T-helper 9 cell (primary cell): ENCODE measurements around the gene COPG2.
"Not testable (repeated sequence)": the region's sequence is repeated elsewhere in the genome, so short reads cannot be mapped to it uniquely, and the experiment has no call there.

Experiments
- DNase-seq: peaks from one replicate; pipeline ENCODE4 v3.0.0-alpha.2; 2020
- total RNA-seq, 2 donors: gene quantifications; one replicate each; lab custom pipeline; 2026; lab: John Stamatoyannopoulos, UW

COPG2 gene, protein sequence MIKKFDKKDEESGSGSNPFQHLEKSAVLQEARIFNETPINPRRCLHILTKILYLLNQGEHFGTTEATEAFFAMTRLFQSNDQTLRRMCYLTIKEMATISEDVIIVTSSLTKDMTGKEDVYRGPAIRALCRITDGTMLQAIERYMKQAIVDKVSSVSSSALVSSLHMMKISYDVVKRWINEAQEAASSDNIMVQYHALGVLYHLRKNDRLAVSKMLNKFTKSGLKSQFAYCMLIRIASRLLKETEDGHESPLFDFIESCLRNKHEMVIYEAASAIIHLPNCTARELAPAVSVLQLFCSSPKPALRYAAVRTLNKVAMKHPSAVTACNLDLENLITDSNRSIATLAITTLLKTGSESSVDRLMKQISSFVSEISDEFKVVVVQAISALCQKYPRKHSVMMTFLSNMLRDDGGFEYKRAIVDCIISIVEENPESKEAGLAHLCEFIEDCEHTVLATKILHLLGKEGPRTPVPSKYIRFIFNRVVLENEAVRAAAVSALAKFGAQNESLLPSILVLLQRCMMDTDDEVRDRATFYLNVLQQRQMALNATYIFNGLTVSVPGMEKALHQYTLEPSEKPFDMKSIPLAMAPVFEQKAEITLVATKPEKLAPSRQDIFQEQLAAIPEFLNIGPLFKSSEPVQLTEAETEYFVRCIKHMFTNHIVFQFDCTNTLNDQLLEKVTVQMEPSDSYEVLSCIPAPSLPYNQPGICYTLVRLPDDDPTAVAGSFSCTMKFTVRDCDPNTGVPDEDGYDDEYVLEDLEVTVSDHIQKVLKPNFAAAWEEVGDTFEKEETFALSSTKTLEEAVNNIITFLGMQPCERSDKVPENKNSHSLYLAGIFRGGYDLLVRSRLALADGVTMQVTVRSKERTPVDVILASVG
- 8.0 to 10.8 reads per million in 2 donors for total RNA-seq

DNA sequence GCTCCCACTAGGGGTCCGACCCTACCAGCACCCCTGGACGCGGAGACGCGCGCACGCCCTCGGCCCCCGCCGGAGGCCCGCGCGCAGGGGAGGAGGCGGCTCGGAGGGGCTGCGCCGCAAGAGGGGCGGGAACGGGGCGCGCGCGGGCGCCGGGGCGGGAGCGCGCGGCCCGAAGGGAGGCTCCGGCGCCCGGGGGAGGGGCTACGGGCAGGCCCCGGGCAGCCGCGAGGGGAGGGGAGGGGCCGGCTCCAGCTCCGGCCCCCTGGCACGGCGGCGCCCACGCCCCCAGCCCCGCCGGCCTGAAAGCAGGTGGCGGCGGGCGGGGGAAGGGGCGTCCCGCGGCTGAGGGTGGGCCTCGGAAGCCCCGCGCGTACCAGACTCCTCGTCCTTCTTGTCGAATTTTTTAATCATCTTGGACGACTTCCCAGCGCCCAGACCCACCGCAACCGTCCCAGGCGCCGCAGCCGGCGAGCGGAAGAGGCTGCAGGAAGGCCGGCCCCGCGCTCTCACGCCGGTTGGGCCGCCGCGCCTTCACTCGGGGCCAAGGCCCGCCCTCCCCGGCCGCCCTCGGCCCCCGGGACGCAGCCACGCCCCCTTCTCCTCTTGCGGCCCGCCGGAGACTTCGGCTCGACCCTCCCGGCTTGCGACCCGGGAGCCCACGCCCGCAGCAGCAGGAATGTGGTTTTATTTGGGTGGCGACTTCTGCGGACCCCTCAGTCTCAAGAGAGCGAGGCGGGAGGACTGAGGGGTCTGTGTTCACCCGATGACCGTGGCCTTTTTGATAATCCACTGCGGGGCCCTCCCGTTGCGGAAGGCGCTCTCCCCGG, at the start of gene COPG2:
COPG2 (minus strand) TSS at position 491 of the 827 bp plus-strand sequence; CDS start at position 411, 80 bp downstream.
- peak; percentile 54 for DNase-seq

DNA sequence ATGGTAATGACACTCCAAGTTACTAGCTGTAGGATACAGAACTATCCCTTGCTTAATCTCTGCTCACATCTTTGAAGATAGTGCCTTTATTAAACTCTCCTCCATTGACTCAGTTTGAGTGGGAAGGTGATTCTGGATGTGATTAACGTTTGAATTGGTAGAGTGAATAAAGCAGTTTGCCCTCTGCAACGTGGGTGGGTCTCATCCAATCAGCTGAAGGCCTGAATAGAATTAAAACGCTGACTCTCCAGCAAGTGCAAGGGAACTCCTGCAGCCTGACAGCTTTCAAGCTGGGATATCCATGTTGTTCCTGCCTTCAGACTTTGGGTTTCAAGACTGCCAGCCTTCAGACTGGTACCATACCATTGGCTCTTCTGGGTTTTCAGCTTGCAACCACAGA, 43.9 kb upstream of the COPG2 start:
- DNase-seq, result no peak

DNA sequence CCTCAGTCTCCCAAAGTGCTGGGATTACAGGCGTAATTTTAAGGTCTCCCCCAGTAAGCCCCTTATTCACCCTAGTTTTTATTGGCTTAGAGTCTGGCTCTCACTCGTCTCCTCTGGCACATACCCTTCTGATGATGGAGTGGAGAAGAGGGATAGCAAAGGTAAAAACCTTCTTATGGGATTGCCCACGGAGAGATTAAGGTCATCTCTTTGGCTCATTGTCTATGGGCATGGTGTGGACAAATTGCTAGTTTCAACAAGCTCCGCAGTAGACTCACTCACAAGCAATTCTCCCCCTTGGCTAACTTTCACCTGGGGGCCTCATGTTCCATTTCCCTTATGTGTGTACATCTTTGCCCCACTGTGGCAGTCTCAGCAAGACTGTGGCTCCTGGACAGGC, 40.2 kb upstream of the COPG2 start:
- DNase-seq, result no peak

DNA sequence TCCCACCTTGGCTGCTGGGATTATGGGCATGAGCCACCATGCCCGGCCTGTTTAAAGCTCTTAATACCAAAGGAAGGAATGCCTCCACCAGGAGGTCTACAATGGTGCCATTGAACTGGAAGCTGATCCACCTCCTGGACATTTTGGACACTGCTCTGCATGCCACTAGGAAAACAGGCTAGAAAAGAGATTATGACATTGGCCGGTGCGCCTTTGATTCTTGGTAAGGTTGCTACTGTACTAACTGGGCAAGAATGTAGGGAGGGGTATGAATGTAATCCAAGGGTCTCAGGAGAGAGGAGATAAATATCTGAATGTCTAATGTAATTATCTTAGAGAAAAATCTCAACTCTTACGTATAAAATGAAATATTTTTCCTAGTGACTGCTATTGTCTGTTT, 39.5 kb upstream of the COPG2 start:
- DNase-seq, result no peak

DNA sequence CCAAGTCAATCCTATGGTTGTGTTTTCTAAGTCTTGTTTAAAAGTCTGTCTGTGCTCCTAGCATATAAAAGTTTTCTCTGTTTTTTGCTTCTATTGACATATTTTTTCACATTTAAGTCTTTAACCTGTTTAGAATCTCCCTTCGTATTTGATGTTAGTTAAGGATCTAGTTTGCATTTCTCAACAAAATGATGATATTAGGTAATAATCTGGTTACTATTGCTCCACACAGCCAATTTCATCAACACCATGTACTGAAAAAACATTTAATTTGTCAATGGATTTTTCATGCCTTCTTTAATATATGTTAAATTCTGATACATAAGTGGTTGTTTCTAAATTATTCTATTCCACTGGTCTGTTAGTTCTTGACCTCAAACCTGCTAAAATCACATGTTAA, 35.3 kb upstream of the COPG2 start:
- no peak for DNase-seq

DNA sequence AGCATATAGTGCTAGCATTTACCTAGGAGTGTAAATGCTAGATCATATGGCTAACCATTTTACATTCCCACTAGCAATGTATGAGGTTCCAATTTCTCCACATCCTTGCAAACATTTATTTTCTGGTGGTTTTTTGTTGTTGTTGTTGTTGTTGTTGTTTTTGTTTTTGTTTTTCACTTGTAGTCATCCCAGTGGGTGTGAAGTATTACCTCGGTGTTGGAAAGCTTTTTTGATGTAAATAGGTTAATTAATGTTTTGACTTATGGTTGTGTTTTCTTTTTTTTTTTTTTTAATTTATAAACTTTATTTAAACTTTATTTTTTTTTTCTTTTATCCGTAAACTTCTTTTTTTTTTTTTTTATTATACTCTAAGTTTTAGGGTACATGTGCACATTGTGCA, 33.1 kb upstream of the COPG2 start:
- DNase-seq, result no peak

DNA sequence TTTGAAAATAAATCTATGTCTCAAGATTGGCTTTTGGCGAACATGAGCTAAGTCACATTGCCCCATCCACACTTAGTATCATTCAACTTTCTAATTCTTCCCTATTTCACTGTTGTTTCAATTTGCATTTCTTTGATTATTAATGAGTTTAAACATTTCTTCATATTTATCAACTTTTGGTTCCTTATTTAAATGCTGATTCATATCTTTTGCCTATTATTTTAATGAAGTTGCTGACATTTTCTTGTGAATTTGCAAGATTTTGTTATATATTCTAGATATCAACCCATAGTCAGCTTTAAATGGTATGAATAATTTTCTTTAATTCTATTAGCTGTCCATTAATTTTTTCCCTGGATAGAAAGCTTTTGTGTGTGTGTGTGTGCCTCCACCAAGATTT, 32.2 kb upstream of the COPG2 start:
- DNase-seq, result no peak

DNA sequence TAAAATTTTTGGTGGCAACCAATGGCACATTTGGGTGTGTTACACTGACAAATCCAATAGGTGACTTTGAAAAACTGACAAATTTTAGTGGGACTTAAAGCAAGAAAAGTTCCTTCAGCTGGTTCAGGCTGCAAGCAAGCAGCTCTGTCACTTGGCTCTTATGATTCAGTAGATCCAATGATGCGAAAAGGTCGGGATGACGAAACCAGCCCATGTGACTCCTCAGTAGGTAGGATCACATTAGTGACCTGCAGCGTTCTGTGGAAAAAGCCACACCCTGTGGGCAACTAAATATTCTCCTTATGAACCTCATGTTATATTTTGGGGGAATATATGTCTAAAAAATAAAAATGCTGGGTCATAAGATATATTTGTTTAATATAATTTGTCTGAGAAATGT, 31.1 kb upstream of the COPG2 start:
- no peak for DNase-seq

DNA sequence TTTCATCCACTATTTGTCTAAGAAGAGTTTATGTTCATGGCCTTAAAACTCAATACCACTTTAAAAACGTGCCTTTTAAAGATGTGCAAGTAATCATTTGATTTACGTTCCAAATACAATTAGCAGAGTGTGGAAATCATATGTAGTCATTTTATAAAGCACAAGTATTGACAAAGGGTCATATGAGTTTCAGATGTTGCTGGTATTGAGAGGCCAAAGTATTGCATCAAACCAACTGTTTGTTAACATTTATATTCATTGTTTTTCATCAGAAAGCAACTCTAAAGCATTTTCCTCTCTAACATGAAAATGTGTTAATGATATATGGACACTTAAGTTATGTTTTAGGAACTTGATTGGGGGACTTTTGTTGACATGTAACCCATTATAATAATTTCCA, 29.3 kb upstream of the COPG2 start:
- DNase-seq, result no peak

DNA sequence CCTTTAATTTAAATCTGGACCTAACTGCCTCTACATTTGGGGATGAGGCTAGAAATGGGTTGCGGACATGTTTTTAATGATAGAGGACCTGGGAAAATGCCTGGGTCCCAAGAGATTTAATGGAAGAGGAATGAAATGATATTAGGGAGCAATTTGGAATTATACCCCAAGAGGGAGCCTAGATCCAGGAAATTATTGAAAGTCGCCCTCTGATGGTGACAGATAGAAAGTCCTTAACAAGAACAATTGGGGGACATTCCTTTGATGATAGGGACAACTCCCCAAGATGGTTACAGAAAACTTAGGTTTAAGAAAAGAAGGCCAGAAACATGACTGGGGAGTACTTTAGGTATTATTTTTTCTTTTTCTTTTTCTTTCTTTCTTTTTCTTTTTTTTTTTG, 27.3 kb upstream of the COPG2 start:
- no peak for DNase-seq

DNA sequence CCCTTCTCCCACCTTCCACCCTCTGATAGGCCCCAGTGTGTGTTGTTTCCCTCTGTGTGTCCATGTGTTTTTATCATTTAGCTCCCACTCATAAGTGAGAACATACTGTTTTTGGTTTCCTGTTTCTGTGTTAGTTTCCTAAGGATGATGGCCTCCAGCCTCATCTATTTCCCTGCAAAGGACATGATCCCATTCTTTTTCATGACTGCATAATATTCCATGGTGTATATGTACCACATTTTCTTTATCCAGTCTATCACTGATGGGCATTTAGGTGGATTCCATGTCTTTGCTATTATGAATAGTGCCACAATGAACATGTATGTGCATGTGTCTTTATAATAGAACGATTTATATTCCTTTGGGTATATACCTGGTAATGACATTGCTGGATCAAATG, 23.8 kb upstream of the COPG2 start:
- DNase-seq, result not testable (repeated sequence)

DNA sequence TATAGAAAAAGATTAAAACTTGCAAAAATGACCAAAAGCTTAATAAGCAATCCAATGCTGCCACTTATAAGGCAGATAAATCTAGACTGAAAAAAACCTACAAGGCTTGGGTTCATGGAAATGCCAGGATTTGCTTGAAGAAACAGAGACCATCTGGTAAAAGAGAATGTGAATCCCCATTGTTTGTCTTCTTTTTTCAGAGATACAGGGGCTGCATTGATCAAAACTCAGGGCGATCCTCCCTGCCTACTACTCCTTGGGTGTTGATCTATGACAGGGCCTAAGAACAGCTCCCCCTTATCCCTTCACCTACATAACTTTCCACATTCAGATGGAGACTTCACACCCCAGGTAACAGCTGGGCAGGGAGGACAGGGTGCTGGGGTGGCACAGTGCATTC, 21.1 kb upstream of the COPG2 start:
- DNase-seq, result no peak

DNA sequence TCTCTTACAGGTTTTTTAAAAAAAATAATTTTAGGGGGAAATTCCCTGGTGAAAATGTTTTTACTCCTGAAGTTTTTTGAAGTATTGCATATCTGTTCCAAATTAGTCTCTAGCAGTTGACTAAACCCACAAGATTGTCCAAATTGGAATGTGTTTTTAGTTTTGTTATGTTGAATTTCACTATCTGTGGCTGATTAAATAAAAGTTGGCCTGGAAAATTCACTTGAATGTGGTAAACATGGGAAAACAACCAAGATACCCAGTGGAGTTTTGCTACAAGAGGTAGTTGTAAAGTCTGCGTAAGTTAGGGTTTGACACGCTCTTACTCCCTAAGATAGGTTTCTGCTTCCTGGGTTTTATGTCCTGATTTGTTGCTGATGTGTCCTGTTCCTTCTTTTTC, 14.5 kb upstream of the COPG2 start:
- DNase-seq, result no peak

DNA sequence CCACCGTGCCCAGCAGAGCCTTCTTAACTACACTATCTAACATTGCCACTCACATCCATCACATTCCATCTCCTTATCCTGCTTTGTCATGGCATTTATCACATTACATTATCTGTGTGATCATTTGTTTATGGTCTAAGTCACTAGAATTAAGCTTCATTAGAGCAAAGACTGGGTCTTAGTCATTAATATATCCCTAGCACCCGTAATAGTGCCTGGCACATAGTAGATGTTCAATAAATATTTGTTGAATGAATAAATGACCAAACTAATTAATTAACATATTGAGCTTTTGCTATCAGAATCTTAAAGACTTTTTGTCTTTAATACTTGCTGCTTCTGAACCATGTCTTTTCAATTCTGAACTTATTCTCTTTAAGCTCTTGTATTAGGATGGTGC, 5.9 kb upstream of the COPG2 start:
- no peak for DNase-seq

DNA sequence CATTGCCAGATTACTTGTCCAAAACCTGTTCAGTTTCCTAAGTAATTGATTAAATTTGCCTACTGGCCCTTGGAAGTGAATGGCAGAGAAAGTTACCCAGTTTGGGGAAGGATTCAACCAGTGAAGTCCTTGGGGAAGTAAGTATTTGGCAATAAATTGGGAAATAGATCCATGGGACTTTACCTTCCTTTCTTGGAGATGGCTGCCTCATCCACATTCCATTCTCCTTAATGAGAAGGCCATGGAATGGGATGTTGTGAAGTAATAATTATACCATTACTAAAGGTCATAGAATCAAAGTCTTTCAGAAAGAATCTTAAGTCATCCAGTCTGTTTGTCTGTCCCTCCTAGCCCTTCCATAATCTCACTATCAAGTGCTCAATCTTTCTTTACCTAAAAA, 4.5 kb upstream of the COPG2 start:
- no peak for DNase-seq

DNA sequence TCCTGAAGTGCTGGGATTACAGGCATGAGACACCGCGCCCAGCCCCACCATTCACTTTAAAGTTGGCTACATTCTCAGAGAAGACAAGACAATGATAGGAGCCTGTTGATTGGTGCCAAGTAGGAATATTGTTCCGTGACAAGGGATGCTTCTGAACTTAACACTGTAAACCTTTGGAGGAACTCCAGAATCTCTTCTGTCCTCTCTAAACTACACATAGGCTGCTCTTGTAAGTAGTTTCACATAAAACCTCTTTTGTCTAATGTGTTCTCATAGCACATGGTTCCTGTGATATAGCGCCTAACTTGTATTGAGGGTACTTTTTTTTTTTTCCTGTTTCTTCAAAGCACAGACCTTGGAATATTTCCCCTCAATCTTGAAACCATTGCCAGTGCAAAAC, 3.6 kb upstream of the COPG2 start:
- no peak for DNase-seq

DNA sequence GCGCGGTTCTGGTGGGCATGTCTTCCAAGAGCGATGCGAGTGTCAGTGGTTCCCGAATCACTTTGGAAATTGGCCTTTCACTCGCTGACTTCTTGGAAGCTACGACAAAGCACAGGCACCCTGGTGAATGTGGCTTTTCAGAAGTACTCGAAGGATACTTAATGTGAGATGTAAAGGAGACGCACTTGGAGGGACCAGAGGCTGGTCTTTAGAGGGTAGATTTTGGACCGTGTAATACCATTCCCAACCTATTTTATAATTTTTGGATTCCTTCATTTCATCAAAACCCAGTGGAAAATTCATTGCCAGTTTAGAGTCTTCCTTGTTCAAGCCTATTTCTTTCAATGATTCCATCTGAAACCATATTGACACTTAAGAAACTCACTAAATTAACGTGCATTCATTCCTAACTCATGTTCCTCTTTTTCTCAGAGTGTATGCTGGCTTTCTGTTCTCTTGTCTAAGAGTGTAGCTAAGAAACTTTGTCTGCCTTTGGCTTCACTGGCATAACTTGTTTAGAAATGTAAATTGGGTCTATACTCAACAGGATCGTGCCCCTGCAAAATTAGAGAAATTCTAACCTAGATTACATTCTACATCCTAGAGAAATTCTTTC, 645 bp upstream of the COPG2 start:
- DNase-seq, result no peak

DNA sequence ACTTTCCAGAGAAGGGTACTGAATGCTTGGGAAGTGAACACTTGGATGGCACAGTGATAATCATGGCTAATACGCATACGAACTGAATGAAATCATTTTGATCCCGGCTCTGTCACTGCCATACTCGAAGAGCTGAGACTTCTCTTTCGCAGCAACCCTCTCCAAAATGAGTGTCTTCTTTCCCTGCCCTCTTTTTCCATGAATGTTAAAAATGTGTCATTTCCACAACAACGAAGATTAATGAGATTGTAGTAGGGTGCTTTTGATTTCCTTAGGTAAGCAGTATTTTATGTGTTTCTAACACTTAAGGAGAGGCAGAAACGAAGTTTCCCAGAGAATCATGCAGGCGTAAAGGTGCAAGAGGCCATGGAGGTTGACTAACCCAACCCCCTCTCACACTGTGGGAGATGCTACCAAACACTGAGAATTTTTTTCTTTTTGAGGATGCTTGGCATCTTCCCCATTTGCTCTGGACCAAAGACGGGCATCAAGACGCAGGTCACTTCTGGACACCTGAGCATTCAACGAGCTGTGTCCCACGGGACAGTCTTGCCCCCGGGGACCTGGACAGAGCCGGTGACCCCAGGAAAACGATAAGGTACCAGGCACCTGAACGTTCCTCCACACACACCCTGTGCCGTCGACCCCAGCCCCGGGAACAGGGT, 823 bp downstream of the COPG2 start:
- DNase-seq, result no peak

DNA sequence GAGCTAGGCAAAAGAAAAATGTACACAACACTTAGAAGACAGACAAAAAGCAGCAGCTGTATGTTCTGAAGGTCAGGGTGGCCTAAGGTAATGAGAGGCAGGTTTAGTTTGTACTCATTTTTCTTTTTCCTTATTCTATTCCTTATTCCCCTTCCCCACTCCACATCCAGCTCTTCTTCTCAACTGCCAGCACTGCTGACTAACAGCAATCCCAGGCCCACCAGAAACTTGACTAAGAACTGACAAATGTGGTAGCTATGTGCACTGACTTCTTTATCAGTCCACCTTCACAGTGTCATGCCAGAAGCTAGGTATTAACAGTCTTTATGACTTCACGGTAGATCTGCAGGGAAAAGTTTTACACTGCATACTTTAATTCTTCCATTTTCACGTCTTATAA, 6.1 kb downstream of the COPG2 start:
- no peak for DNase-seq

DNA sequence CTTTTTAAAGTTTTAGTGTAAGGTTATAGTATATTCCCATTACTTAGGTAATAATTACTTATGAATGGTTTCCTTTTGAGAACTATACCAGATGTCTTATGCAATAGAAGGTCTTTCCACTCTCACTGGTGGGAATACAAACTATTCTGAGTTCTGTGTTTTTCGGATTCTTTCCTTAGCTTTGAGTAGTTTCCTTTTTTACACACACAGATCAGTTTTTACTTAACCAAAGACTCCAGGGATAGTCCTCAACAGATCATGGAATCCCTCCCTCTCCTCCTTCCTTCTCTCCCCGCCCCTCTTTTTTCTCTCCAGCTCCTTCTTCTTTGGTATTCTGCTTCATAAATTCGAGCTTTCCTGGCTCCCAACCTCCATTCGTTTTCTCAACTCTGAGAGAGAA, 13.3 kb downstream of the COPG2 start:
- no peak for DNase-seq

DNA sequence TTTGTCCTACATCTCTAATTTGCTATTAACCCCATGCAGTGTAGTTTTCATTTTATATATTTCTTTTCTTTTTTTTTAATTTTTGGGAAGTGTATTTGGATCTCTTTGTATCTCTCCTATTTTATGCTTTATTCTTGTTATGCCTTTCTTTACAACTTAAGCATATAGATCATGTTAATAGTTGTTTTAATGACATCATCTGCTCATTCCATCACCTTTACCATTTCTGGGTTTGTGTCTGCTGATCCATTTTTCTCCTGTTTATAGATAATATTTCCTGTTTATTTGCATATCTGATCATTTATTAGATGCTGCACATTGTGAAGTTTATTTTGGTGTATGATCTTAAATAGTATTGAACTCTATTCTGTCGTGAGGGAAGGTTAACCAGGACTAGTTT, 13.7 kb downstream of the COPG2 start:
- DNase-seq, result no peak

DNA sequence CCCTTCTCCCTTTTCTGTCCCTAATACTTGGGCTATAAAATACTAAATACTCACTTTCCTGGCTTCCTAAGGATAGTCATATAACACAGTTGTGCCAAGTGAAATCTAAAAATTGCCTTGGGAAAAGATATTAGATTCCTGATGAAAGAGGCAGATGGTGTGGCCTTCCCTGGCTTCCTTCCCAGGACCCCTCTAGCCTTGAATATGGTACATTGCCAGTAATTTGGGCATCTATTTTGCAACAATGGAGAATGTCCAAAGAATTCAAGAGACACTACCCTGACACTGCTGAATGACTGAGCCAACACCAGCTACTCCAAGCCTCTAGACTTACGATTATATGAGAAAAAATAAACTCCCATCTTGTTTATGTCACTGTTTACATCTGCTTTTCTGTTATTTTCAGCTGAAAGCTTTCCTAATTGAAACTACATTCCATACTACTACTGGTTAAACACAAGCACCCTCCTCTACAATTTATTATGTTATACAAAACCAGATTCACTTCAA, 17.9 kb downstream of the COPG2 start:
- no peak for DNase-seq
